ENCODE data around the gene SYNGR4.

- TF ChIP-seq CTCF (IDR thresholded peaks at IDR 0.05 in 2 of 3, conservative IDR thresholded peaks at IDR 0.05 in 1 of 3; ENCODE audit: borderline replicate concordance in 1 of 3, insufficient read depth in 1 of 3, low read depth in 2 of 3, low read length in 2 of 3) (no peak), REST (IDR thresholded peaks at IDR 0.05; ENCODE audit: low read depth) (no peak), EZH2 (IDR thresholded peaks at IDR 0.05) (no peak), ATF3 (IDR thresholded peaks at IDR 0.05) (no peak), EZH2phosphoT487 (IDR thresholded peaks at IDR 0.05; ENCODE audit: borderline replicate concordance) (no peak)
Observed at GRCh38 chr19:48325265-48325910, 38.8 kb upstream of the SYNGR4 start, which contains the start of gene EMP3.
